OCI-LY1 (cell line): ENCODE data around the gene DNAJC5G.

Experiments
- H2AFZ ChIP-seq: fragments of 200-600 bp; sonication (generic), shearing (Covaris generic); 2 replicates; pipeline ENCODE4 v1.6.0; 2014; ENCODE audit warnings: antibody characterized with exemption, mild to moderate bottlenecking, low read length
- H3F3A ChIP-seq: fragments of 200-600 bp; sonication (generic), shearing (Covaris generic); 2 replicates; pipeline ENCODE4 v1.6.0; 2014; ENCODE audit warnings: mild to moderate bottlenecking, antibody characterized with exemption, low read length, moderate library complexity; ENCODE audit not compliant: insufficient read depth
- H3K27ac ChIP-seq: fragments of 200-600 bp; sonication (generic); 2 replicates; pipeline ENCODE4 v1.5.1; 2014; ENCODE audit warnings: low read length, mixed run types, mild to moderate bottlenecking, low read depth; ENCODE audit not compliant: poor library complexity, severe bottlenecking
- H3K27me3 ChIP-seq: fragments of 200-600 bp; sonication (generic); 2 replicates; pipeline ENCODE4 v1.6.0; 2014; ENCODE audit warnings: antibody characterized with exemption, mild to moderate bottlenecking, low read length, moderate library complexity; ENCODE audit not compliant: insufficient read depth
- H3K36me3 ChIP-seq: fragments of 200-600 bp; sonication (generic); 2 replicates; pipeline ENCODE4 v1.6.1; 2014; ENCODE audit warnings: mild to moderate bottlenecking, antibody characterized with exemption, low read length, moderate library complexity, mixed read lengths; ENCODE audit not compliant: insufficient read depth
- H3K4me1 ChIP-seq: fragments of 200-600 bp; sonication (generic); 2 replicates; pipeline ENCODE4 v1.5.1; 2014; ENCODE audit warnings: mild to moderate bottlenecking, low read length, moderate library complexity; ENCODE audit not compliant: insufficient read depth, severe bottlenecking
- H3K4me2 ChIP-seq: fragments of 200-600 bp; sonication (generic), shearing (Covaris generic); 2 replicates; pipeline ENCODE4 v1.6.1; 2014; ENCODE audit warnings: low read length
- H3K4me3 ChIP-seq: fragments of 200-600 bp; sonication (generic); 2 replicates; pipeline ENCODE4 v1.5.1; 2014; ENCODE audit warnings: low read length, low read depth, mild to moderate bottlenecking, mixed read lengths; ENCODE audit not compliant: poor library complexity, severe bottlenecking
- H3K79me2 ChIP-seq: fragments of 200-600 bp; shearing (Covaris generic); 2 replicates; pipeline ENCODE4 v1.6.1; 2016; ENCODE audit warnings: mixed run types, low read length, mixed read lengths; ENCODE audit not compliant: insufficient read depth
- H3K9ac ChIP-seq: fragments of 200-600 bp; sonication (generic), shearing (Covaris generic); 2 replicates; pipeline ENCODE4 v1.6.1; 2014; ENCODE audit warnings: mild to moderate bottlenecking, low read length, mixed read lengths
- H3K9me2 ChIP-seq: fragments of 200-600 bp; sonication (generic), shearing (Covaris generic); 2 replicates; pipeline ENCODE4 v1.6.1; 2014; ENCODE audit warnings: low read depth, mild to moderate bottlenecking, low read length, mixed read lengths
- H3K9me3 ChIP-seq: fragments of 200-600 bp; shearing (Covaris generic); 2 replicates; pipeline ENCODE4 v1.6.1; 2014; ENCODE audit warnings: low read length, mixed read lengths
- H4K20me1 ChIP-seq: fragments of 200-600 bp; sonication (generic), shearing (Covaris generic); 2 replicates; pipeline ENCODE4 v1.6.0; 2016; ENCODE audit warnings: mild to moderate bottlenecking, low read length; ENCODE audit not compliant: insufficient read depth
- CTCF ChIP-seq: fragments of 200-600 bp; sonication (generic), shearing (Covaris generic); IDR thresholded peaks from 2 replicates; pipeline ENCODE4 v1.5.1; 2017; ENCODE audit warnings: mild to moderate bottlenecking, antibody characterized with exemption, low read length, moderate library complexity, mixed read lengths
- EZH2 ChIP-seq: fragments of 200-600 bp; sonication (generic), shearing (Covaris generic); IDR thresholded peaks from 2 replicates; pipeline ENCODE4 v1.8.0; 2017; ENCODE audit warnings: borderline replicate concordance, mixed run types, mild to moderate bottlenecking, antibody characterized with exemption, low read length, moderate library complexity, mixed read lengths

Gene DNAJC5G

GRCh38 chr2:27250652-27251379 is 24.4 kb upstream of the DNAJC5G start:
- TF ChIP-seq CTCF: no peak
- no peak for TF ChIP-seq EZH2
- Histone ChIP-seq H2AFZ (no peak overlapping the region), H3K4me3 (no peak overlapping the region), H3K36me3 (no peaks in the 10 kb centered on the region), H3K9me2 (no peaks in the 10 kb centered on the region), H3K79me2 (no peaks in the 10 kb centered on the region), H3K27me3 (no peaks in the 10 kb centered on the region), H3K27ac (no peak overlapping the region), H3K9me3 (no peaks in the 10 kb centered on the region), H3K4me2 (no peak overlapping the region; the same call in 1 of the 2 replicates), H3K4me1 (peaks cover 10% of the 10 kb centered on the region), H3F3A (no peaks in the 10 kb centered on the region; the same call in 1 of the 2 replicates), H3K9ac (no peak overlapping the region; the same call in 1 of the 2 replicates), H4K20me1 (no peaks in the 10 kb centered on the region)

GRCh38 chr2:27251766-27252165 is 23.5 kb upstream of the DNAJC5G start:
- H3K4me3 ChIP-seq: no peak overlapping the region
- H3K79me2 ChIP-seq: no peaks in the 10 kb centered on the region
- peaks cover 10% of the 10 kb centered on the region for H3K4me1 ChIP-seq
- no peak overlapping the region for H3K27ac ChIP-seq
- H3K9ac ChIP-seq: no peak overlapping the region
- no peaks in the 10 kb centered on the region; the same call in 1 of the 2 replicates for H3F3A ChIP-seq
- H3K27me3 ChIP-seq: 0 out of 2 replicates have a peak, but pooled peaks cover 7% of the 10 kb centered on the region
- no peak overlapping the region for H2AFZ ChIP-seq
- H4K20me1 ChIP-seq: no peaks in the 10 kb centered on the region
- H3K4me2 ChIP-seq: no peak overlapping the region
- H3K36me3 ChIP-seq: no peaks in the 10 kb centered on the region
- TF ChIP-seq CTCF: no peak
- TF ChIP-seq EZH2: no peak
- H3K9me3 ChIP-seq: no peaks in the 10 kb centered on the region
- no peaks in the 10 kb centered on the region for H3K9me2 ChIP-seq

GRCh38 chr2:27255187-27255586 is 20.0 kb upstream of the DNAJC5G start:
- Histone ChIP-seq H3K36me3 (no peaks in the 10 kb centered on the region), H3K9ac (no peak overlapping the region), H3K4me3 (no peak overlapping the region), H3K27ac (no peak overlapping the region), H4K20me1 (no peaks in the 10 kb centered on the region), H2AFZ (no peak overlapping the region), H3K4me2 (no peak overlapping the region), H3K9me3 (no peaks in the 10 kb centered on the region), H3F3A (no peaks in the 10 kb centered on the region), H3K79me2 (no peaks in the 10 kb centered on the region), H3K4me1 (peaks cover 5% of the 10 kb centered on the region), H3K27me3 (peaks cover 16% of the 10 kb centered on the region), H3K9me2 (no peaks in the 10 kb centered on the region)
- TF ChIP-seq CTCF (no peak), EZH2 (no peak)
